Panc1 (cell line): Measurements from ENCODE around the gene DENND6B. TPM values are rescaled to one million over a fixed set of nuclear protein-coding genes. Genes with fewer than 3 reads are reported as not detected.

Experiments used
- ATAC-seq: fragments of 200-7000 bp; cut with Tn5 transposase; 2 replicates; pipeline ENCODE4 v1.9.1; 2020; ENCODE audit warnings: mild to moderate bottlenecking, moderate library complexity
- BruUV-seq: library from RNA; stranded (reverse); fragments of 400-500 nt; replicated peaks from 2 replicates; lab custom pipeline; 2021; lab: Mats Ljungman, UMichigan
- CTCF ChIA-PET: fragments of 300-600 bp; sonication (Branson Sonifier 250); formaldehyde crosslinking; loops from one replicate; lab custom pipeline; 2022; ENCODE audit warnings: antibody characterized with exemption; lab: Charles Lee
- POLR2A ChIA-PET: fragments of 300-600 bp; sonication (Branson Sonifier 250); formaldehyde crosslinking; loops from one replicate; lab custom pipeline; 2022; ENCODE audit warnings: antibody characterized with exemption; lab: Charles Lee
- DNase-seq: peaks from one replicate; pipeline ENCODE4 v3.0.0-alpha.2; 2010; ENCODE audit warnings: low read depth, low spot score
- H3K27ac ChIP-seq: 2 replicates; pipeline ENCODE4 v1.5.1; 2011; ENCODE audit warnings: mild to moderate bottlenecking, low read length, inconsistent platforms
- H3K27me3 ChIP-seq: fragments of 200-500 bp; sonication (Bioruptor generic); 2 replicates; pipeline ENCODE4 v1.6.0; 2014; ENCODE audit warnings: low read length, inconsistent platforms; ENCODE audit not compliant: control insufficient read depth, insufficient read depth
- H3K36me3 ChIP-seq: fragments of 200-500 bp; sonication (Bioruptor generic); 2 replicates; pipeline ENCODE4 v1.5.1; 2014; ENCODE audit warnings: inconsistent platforms, mild to moderate bottlenecking, low read length, moderate library complexity; ENCODE audit not compliant: control insufficient read depth, insufficient read depth
- H3K4me1 ChIP-seq: 2 replicates; pipeline ENCODE4 v1.5.1; 2011; ENCODE audit warnings: inconsistent platforms, mild to moderate bottlenecking, low read length, moderate library complexity; ENCODE audit not compliant: control insufficient read depth, insufficient read depth
- H3K4me3 ChIP-seq, 2 experiments: 2 replicates each; pipeline ENCODE4 v1.5.1; 2011 to 2012; ENCODE audit warnings: low read depth in 2 of 2, low read length in 2 of 2, mild to moderate bottlenecking in 2 of 2, inconsistent platforms in 1 of 2, moderate library complexity in 1 of 2
- H3K9me3 ChIP-seq: fragments of 200-500 bp; sonication (Bioruptor generic); 2 replicates; pipeline ENCODE4 v1.5.1; 2014; ENCODE audit warnings: low read depth, mild to moderate bottlenecking, inconsistent platforms, low read length, moderate library complexity; ENCODE audit not compliant: control insufficient read depth, insufficient read depth
- CTCF ChIP-seq: fragments of 450-650 bp; IDR thresholded peaks from 2 replicates; pipeline ENCODE4 v1.5.1; 2017; ENCODE audit warnings: mild to moderate bottlenecking
- POLR2AphosphoS5 ChIP-seq: IDR thresholded peaks from 2 replicates; pipeline ENCODE4 v1.6.1; 2012; ENCODE audit warnings: mild to moderate bottlenecking, low read depth, low read length, moderate library complexity
- SIN3A ChIP-seq: IDR thresholded peaks from 2 replicates; pipeline ENCODE4 v1.6.1; 2012; ENCODE audit warnings: low read depth, mild to moderate bottlenecking, low read length, moderate library complexity, borderline replicate concordance; ENCODE audit not compliant: insufficient read depth
- TCF7L2 ChIP-seq: IDR thresholded peaks from 2 replicates; pipeline ENCODE4 v1.6.1; 2011; ENCODE audit warnings: mild to moderate bottlenecking, low read depth, low read length, inconsistent platforms
- in situ Hi-C: cut with HindIII; loops from 2 replicates; pipeline ENCODE4 v1.10.0; 2016; ENCODE audit warnings: low sequenced_read_pairs, low pct_unique_long_range_greater_than_20kb
- intact Hi-C: fragments of 100-400 bp; cut with micrococcal nuclease; formaldehyde crosslinking; loops from one replicate; pipeline ENCODE4 v1.10.0; 2022; ENCODE audit not compliant: unreplicated experiment
- total RNA-seq: library from RNA; stranded (reverse); gene quantifications from one replicate; pipeline ENCODE4 v1.2.1, GENCODE V29; 2021; ENCODE audit not compliant: unreplicated experiment
- TF ChIP-seq, protein P1 (sequence below), 2 experiments: IDR thresholded peaks; 2 replicates each; pipeline ENCODE4 v1.6.1; 2011 to 2012; ENCODE audit warnings: low read depth in 2 of 2, control low read depth in 1 of 2, low read length in 1 of 2, mild to moderate bottlenecking in 1 of 2, moderate library complexity in 1 of 2; ENCODE audit not compliant: insufficient read depth in 1 of 2

The DENND6B gene
- total RNA-seq, 1 experiment from 2014 or later = 5.8 TPM

GRCh38 chr22:50327711-50328019 lies 853 bp upstream of the DENND6B start:
- no peaks in the 10 kb centered on the region for H3K9me3 ChIP-seq
- peak overlapping the region; percentile 52 to 60 for H3K4me3 ChIP-seq
- no peak for DNase-seq
- H3K27me3 ChIP-seq = no peaks in the 10 kb centered on the region
- TF ChIP-seq SIN3A (no peak), POLR2AphosphoS5 (no peak), TCF7L2 (no peak), CTCF (no peak)
- TF ChIP-seq, protein P1, sequence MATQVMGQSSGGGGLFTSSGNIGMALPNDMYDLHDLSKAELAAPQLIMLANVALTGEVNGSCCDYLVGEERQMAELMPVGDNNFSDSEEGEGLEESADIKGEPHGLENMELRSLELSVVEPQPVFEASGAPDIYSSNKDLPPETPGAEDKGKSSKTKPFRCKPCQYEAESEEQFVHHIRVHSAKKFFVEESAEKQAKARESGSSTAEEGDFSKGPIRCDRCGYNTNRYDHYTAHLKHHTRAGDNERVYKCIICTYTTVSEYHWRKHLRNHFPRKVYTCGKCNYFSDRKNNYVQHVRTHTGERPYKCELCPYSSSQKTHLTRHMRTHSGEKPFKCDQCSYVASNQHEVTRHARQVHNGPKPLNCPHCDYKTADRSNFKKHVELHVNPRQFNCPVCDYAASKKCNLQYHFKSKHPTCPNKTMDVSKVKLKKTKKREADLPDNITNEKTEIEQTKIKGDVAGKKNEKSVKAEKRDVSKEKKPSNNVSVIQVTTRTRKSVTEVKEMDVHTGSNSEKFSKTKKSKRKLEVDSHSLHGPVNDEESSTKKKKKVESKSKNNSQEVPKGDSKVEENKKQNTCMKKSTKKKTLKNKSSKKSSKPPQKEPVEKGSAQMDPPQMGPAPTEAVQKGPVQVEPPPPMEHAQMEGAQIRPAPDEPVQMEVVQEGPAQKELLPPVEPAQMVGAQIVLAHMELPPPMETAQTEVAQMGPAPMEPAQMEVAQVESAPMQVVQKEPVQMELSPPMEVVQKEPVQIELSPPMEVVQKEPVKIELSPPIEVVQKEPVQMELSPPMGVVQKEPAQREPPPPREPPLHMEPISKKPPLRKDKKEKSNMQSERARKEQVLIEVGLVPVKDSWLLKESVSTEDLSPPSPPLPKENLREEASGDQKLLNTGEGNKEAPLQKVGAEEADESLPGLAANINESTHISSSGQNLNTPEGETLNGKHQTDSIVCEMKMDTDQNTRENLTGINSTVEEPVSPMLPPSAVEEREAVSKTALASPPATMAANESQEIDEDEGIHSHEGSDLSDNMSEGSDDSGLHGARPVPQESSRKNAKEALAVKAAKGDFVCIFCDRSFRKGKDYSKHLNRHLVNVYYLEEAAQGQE (IDR thresholded peaks at IDR 0.05; ENCODE audit: insufficient read depth in 1 of 2, low read depth in 2 of 2, low read length in 1 of 2) = no peak
- no TSS peak for BruUV-seq
- no peak for ATAC-seq
- in situ Hi-C loops = no loop called here
- POLR2A ChIA-PET = no interaction called here
- CTCF ChIA-PET = interaction anchor here (0.6 kb wide), 1 partner anchor 13 kb away, joined by 3 read pairs; no protein-coding TSS in a partner anchor
- intact Hi-C loops = no loop called here
- H3K27ac ChIP-seq = peak overlapping the region; percentile 85
- no peaks in the 10 kb centered on the region for H3K36me3 ChIP-seq
- H3K4me1 ChIP-seq = peaks cover 4% of the 10 kb centered on the region

- no TSS peak for BruUV-seq
- Histone ChIP-seq H3K4me3 (peak overlapping the region; percentile 52 to 59), H3K36me3 (no peaks in the 10 kb centered on the region), H3K27me3 (no peaks in the 10 kb centered on the region), H3K27ac (peak overlapping the region; percentile 54), H3K4me1 (peaks cover 4% of the 10 kb centered on the region), H3K9me3 (no peaks in the 10 kb centered on the region)
- intact Hi-C loops = no loop called here
- ATAC-seq = peak; percentile 65
- in situ Hi-C loops = no loop called here
- no peak for DNase-seq
- no peak for TF ChIP-seq POLR2AphosphoS5
- no peak for TF ChIP-seq SIN3A
- no peak for TF ChIP-seq TCF7L2
- TF ChIP-seq, protein P1 (IDR thresholded peaks at IDR 0.05; ENCODE audit: insufficient read depth in 1 of 2, low read depth in 2 of 2, low read length in 1 of 2) = no peak
- no peak for TF ChIP-seq CTCF
- CTCF ChIA-PET = interaction anchor here (0.5 kb wide), 1 partner anchor 54 kb away, joined by 3 read pairs; no protein-coding TSS in a partner anchor
- POLR2A ChIA-PET = no interaction called here
Measured at GRCh38 chr22:50326225-50326955, 422 bp downstream of the DENND6B start.
